Colonic mucosa (tissue), 4 donors: ENCODE data around the gene GASK1A. TPM values are rescaled to one million over a fixed set of nuclear protein-coding genes. Genes with fewer than 3 reads are reported as not detected.
"Not testable (repeated sequence)": the region's sequence is repeated elsewhere in the genome, so short reads cannot be mapped to it uniquely, and the experiment has no call there.

Experiments
- DNase-seq: peaks from one replicate; pipeline ENCODE4 v3.0.0-alpha.2; 2020
- H3K27ac ChIP-seq: fragments of 200-600 bp; one replicate; pipeline ENCODE4 v1.8.0; 2021
- H3K27me3 ChIP-seq: fragments of 200-600 bp; one replicate; pipeline ENCODE4 v1.8.0; 2021
- H3K36me3 ChIP-seq: fragments of 200-600 bp; one replicate; pipeline ENCODE4 v1.8.0; 2021
- H3K4me1 ChIP-seq: fragments of 200-600 bp; one replicate; pipeline ENCODE4 v1.8.0; 2021; ENCODE audit warnings: mild to moderate bottlenecking
- H3K4me3 ChIP-seq: fragments of 200-600 bp; one replicate; pipeline ENCODE4 v1.8.0; 2021
- H3K9ac ChIP-seq, 2 donors: one replicate each; pipeline ENCODE4 v1.7.0; 2013; ENCODE audit warnings: control low read depth in 2 of 2, low read depth in 2 of 2, low read length in 2 of 2
- H3K9me3 ChIP-seq: fragments of 200-600 bp; one replicate; pipeline ENCODE4 v1.8.0; 2021
- intact Hi-C: fragments of 100-400 bp; cut with DNase I; formaldehyde crosslinking; loops from one replicate; pipeline ENCODE4 v1.14.1; 2022
- total RNA-seq, 2 donors: library from RNA; stranded (reverse); fragmentation: NEBNext Ultra II Directional in 1 of 2; extraction: Animal tissue kit (Norgen Biotek cat#: 25700) in 1 of 2; gene quantifications; one replicate each; pipeline ENCODE4 v1.2.1, GENCODE V29; 2021
- TF ChIP-seq, protein P1 (sequence below): fragments of 200-600 bp; IDR thresholded peaks from one replicate; pipeline ENCODE4 v1.8.0; 2022; ENCODE audit warnings: antibody characterized with exemption, mild to moderate bottlenecking
- donor health status: healthy.
- donor health status: DM: no; HTN: no; CAD: no.
- donor health status: DM: no; HTN: no; CAD: no.

The GASK1A gene
- total RNA-seq, 2 donors from 2014 or later = 1.3 to 2.2 TPM

DNA sequence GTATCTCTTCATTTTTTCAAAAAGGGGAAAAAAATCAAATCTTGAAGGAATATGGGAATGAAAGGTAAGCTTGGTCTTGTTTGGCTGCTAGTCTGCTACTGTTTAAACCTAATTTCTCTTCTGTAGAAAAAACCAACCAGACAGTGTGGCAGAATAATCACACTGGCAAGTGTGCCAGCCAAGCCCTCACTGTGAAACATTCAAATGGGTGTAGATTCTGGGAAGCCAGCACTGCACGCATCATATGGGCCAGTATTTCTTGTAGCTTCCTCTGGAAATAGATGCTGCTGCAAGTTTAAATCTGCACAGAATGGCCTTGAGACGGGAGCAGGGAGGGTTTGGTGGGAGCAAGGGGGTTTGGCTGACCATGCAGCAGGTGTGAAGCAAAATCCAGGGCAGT is 64.7 kb downstream of the GASK1A start:
- Histone ChIP-seq H3K27ac (no peak overlapping the region), H3K4me1 (no peaks in the 10 kb centered on the region), H3K9me3 (no peaks in the 10 kb centered on the region), H3K27me3 (no peaks in the 10 kb centered on the region), H3K4me3 (no peak overlapping the region), H3K9ac (no peak overlapping the region), H3K36me3 (no peaks in the 10 kb centered on the region)
- intact Hi-C loops = no loop called here
- TF ChIP-seq, protein P1, sequence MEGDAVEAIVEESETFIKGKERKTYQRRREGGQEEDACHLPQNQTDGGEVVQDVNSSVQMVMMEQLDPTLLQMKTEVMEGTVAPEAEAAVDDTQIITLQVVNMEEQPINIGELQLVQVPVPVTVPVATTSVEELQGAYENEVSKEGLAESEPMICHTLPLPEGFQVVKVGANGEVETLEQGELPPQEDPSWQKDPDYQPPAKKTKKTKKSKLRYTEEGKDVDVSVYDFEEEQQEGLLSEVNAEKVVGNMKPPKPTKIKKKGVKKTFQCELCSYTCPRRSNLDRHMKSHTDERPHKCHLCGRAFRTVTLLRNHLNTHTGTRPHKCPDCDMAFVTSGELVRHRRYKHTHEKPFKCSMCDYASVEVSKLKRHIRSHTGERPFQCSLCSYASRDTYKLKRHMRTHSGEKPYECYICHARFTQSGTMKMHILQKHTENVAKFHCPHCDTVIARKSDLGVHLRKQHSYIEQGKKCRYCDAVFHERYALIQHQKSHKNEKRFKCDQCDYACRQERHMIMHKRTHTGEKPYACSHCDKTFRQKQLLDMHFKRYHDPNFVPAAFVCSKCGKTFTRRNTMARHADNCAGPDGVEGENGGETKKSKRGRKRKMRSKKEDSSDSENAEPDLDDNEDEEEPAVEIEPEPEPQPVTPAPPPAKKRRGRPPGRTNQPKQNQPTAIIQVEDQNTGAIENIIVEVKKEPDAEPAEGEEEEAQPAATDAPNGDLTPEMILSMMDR = no peak
- DNase-seq = no peak

DNA sequence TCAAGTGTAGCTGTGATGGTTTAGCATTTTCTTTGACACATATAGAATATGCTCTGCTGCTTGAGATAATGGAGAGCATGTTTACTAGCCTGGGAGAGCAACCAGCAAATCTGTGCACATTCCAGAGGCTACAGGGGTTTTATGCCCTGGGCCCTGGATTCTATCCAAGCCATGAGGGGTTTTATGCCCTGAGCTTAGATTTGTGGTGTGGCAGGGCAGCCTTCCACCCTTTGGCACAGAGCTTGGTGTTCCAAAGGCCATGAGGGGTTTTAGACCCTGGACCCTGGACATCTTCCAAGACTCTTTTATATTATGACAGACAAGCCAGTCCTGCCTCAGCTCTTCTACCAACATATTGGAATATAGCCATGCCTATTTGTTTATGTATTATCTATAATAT is 66.0 kb downstream of the GASK1A start:
- H3K9me3 ChIP-seq, intact Hi-C loops, H3K4me1 ChIP-seq, H3K27ac ChIP-seq, DNase-seq, H3K36me3 ChIP-seq, H3K27me3 ChIP-seq, H3K9ac ChIP-seq, H3K4me3 ChIP-seq: not testable (repeated sequence)

DNA sequence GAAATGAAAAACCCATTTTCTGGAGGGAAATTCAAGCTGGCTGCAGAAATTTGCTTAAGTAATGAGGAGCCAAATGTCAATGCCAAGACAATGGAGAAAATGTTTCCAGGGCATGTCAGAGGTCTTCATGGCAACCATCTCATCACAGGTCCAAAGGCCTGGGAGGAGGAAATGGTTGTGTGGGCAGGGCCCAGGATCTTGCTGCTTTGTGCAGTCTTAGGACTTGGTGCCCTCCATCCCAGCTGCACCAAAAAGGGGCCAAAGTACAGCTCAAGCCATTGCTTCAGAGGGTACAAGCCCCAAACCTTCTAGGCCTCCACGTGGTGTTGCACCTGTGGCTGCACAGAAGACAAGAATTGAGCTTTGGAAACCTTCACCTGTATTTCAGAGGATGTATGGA is 67.5 kb downstream of the GASK1A start:
- intact Hi-C loops = no loop called here
- Histone ChIP-seq H3K36me3 (no peaks in the 10 kb centered on the region), H3K4me3 (no peak overlapping the region), H3K9ac (no peak overlapping the region), H3K27ac (no peak overlapping the region), H3K9me3 (no peaks in the 10 kb centered on the region), H3K4me1 (no peaks in the 10 kb centered on the region), H3K27me3 (no peaks in the 10 kb centered on the region)
- DNase-seq = no peak
- TF ChIP-seq, protein P1 = no peak

DNA sequence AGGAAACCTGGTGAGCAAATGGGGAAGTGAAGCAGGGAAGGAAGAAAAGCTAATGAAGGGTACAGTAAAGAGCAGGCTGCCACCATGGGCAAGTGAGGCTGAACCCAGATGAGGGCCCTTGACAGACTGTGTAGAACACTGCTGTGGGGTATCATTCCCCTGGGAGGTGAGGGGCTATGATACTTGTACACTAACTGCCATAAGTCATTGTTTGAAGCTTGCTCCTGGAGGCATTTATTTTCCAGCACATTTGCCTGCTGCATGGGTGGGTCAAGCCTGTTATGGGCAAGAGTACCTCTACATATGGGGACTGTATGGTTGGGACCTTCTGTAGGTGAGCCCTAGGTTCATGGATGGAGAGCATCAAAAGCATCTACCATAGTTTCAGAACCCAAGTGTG is 69.4 kb downstream of the GASK1A start:
- Histone ChIP-seq H3K27me3 (no peaks in the 10 kb centered on the region), H3K9ac (no peak overlapping the region), H3K4me1 (no peaks in the 10 kb centered on the region), H3K9me3 (no peaks in the 10 kb centered on the region), H3K27ac (no peak overlapping the region), H3K36me3 (no peaks in the 10 kb centered on the region), H3K4me3 (no peak overlapping the region)
- no peak for DNase-seq
- intact Hi-C loops = no loop called here
- TF ChIP-seq, protein P1 = no peak

DNA sequence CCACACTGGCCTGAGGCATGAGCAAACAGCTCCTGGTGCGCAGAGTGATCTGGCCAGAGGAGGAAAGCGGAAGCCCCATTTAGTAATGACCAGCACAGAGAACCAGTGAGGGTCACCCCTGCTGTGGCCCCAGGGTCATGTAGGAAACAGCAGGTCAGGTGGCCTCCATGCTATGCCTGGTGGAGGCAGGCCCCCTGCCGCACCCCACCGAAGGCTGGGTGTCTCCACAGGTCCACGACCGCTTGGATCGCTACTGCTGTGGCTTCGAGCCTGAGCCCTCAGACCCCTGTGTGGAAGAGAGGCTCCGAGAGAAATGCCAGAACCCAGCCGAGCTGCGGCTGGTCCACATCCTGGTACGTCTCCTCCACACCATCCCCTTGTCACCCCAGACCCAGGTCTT is 74.2 kb downstream of the GASK1A start:
- Histone ChIP-seq H3K4me3 (no peak overlapping the region), H3K4me1 (no peaks in the 10 kb centered on the region), H3K9ac (no peak overlapping the region), H3K36me3 (no peaks in the 10 kb centered on the region), H3K27ac (no peak overlapping the region), H3K9me3 (no peaks in the 10 kb centered on the region), H3K27me3 (no peaks in the 10 kb centered on the region)
- no peak for DNase-seq
- TF ChIP-seq, protein P1 = no peak
- intact Hi-C loops = no loop called here

DNA sequence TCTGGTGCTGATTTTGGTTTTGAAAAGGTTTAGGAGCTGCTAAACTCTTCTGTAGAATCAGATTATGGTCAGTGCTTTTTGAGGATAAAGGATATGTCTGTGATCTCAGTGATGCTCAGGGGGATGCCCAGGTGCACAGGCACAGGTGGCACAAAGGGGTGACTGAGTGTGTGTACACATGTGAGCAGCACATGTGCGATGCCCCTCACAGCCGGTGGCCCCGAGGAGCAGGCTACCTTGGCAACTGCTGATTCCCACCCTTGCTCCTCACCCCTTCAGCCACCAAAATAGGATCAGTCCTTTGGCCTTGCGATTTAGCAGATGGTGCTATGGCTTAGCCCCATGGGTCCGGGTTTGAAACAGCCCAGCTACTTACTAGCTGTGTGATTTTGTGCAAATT is 75.6 kb downstream of the GASK1A start:
- TF ChIP-seq, protein P1 = no peak
- no peak overlapping the region for H3K27ac ChIP-seq
- DNase-seq = no peak
- no peak overlapping the region for H3K4me3 ChIP-seq
- H3K4me1 ChIP-seq = no peaks in the 10 kb centered on the region
- no peak overlapping the region for H3K9ac ChIP-seq
- H3K36me3 ChIP-seq = no peaks in the 10 kb centered on the region
- H3K27me3 ChIP-seq = no peaks in the 10 kb centered on the region
- H3K9me3 ChIP-seq = no peaks in the 10 kb centered on the region
- intact Hi-C loops = no loop called here
